CD4-positive, alpha-beta T cell treated with Interleukin-1 beta for 1 hour (primary cell): ENCODE results near the gene MLLT3.

ENCODE experiments used
- DNase-seq, 2 donors: peaks; one replicate each; pipeline ENCODE4 v3.0.0-alpha.2; 2020 to 2022

MLLT3 gene

DNA sequence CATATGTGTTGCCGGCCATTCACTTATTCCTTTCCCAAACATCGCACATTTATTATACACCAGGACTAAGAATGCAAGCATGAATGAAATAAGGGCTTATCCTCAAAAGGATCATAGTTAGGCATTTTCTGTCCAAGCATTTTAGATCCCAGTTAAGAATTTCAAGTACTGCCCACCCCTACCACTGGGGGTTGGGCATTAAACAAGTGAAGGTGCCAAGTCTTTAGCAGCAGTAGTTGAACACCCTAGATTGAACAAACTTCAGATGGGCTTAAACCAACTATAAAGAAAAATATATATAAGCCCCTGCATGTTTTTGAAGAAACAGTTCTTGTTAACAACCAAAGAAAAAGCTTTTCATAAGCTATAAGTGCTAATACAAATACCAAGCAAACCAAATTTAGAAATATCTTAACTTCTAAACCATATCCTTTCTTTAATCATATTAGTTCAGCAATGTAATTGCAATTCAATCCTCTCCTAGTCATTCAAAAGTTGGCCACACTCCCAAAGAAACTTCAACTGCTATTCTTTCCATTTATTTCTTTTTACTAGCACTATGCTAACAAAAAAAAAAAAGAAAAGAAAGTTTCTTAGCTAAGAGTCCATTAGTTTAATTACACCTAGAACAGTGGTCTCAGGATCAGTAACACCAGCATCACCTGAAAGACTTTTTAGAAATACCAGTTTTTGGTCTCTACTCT is 149.8 kb downstream of the MLLT3 start:
- DNase-seq: no peak

DNA sequence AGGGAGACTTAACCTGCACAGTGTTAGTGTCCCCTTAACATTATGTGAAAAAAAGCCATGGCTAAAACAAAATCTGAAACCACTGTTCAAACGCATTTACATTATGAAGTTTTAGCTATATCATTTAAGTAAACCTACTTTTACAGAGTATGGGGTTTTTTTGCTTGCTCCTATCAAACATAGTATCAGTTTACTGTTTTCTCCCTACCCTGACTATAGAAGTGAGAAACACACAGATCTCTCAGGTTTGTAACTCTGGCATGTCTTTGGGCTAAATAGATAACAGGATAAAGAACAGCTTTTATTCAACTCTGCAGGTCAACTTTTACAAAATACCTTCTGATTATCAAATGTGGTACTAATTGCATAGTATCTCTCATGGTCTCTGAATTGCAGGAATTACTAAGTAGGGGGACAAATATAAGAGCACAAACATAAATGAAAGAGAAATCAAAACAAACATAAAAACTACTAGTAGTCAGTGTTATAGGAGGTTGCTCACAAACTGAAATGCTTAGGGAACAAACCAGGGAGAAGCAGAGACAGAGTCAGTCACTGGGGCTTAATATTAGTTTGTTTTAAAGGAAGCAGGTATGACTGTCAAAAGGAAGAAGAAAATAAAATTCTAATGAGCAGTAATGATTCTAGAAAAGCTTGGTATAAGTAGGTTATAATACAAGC is 155.8 kb downstream of the MLLT3 start:
- DNase-seq: no peak

DNA sequence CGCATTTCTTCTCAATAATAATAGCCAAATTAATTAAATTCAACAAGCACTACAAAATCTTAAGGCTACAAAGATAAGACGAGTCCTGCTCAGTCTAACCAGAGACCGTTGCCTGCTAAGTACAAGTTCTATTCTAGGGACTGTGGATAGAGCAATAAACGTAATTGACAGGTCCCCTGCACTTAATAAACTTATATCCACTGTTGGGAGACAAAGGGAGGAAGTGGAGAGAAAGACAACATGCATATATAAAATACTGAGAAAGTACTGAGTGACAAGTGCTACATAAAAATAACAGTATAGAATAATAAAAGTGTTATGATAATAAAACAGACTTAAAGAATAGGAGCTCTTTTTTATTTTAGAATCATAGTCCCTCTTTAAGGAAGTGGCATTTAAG is 158.1 kb downstream of the MLLT3 start:
- DNase-seq: no peak

DNA sequence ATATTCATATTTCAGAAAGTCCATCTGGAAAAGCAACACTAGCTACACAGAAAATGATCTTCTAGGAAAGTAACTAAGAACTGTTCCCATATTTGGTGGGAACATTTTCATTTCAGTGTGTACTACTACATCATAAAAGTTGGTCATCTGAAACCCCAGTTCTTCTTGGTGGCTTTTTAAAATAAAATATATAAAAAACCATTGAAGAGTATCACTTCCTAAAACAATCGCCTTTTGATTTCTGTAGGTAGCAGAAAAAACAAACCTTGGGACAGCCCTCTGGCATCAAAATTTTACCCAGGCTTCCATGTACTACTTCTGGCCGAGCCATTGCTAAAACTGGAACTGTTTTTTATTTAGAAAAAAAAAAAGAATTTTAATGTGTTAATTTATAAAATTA is 158.5 kb downstream of the MLLT3 start:
- no peak for DNase-seq

DNA sequence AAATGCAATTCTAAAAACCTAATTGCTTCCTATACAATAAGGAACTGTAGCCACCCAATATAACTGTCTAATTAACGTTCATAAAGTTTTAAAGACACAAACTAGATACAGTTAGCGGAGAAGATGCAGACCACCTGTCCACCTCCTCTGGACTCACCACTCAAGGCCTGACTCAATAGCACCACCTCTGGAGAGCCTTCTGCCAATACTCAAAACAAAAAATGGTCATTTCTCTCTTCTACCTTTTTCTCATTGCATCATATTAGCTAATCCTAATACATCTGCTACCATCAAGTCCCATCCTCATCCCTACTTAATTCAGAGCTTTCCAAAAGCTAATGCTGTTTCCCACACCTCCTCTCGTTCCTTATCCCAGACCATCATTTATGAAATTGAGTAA is 159.9 kb downstream of the MLLT3 start:
- DNase-seq: no peak

DNA sequence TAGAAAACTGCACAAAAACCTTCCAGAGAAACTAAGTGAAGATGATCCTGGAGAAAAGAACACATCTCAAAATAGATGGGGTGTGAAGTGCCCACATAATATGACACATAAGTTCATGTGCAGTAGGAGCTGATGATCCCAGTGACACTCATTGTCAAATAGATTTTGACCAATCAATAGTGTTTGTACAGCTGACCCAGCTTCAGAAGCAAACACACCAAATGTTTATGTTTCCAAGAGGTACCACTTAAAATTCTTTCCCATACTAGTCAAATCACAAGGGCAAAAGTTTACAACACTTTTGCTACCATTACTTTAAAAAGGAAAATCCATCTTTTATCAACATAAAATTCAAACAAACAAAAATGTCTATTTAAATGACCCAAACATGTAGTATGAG is 175.0 kb downstream of the MLLT3 start:
- DNase-seq: no peak

DNA sequence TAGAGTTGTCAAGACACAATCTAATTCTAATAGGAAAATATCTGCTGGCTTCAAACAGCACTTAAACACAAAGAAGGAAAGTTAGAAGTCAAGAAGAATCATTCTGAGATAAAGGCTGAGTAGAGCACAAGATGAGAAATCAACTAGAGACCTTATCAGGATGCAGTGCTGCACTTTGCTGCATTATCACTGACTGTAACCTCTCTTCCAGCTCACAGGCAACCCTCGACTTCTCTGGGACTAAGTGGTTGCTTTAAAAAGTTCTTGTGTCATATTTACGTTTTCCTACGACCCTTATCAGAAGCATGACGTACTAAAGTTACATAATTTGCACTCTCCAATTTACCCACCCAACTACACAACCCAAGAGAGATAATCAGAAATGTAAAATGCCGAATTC is 176.1 kb downstream of the MLLT3 start:
- no peak for DNase-seq

DNA sequence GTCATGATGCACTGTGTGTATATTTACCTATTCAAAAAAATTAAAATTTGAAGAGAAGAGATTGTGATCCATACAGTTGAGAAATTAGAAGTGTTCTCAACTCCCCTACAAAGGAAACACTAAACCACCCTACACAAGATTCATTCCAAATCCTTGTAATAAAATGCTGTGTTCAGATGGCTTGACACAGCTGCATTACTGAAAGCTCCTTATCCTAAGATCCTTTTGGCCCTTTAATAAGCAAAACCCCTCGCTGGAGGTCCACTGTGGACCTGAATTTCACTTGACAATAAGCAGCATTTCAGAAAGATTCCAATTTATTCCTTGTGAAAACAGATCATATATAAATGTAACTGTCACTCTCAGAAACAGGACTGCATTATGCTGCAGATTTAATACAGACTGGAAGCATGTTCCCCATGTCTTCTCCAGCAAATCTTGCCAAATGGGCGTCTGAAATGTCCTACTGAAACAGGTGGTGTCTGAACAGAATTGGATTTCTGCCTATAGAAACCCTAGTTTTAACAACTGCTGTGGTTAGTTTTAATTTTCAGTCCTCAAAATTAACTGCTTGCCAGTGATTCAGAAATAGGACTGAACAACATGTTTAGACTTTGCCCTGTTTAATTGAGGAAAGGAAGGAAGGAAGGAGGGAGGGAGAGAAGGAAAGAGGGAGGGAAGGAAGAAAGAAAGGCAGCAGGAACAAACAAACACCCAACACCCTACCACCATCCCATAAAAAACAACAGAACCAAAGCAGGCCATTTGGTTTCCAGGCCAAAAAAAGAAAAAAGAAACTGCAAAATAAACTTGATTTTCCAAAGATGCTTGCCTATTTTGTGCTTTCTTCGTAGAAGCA is 179.6 kb downstream of the MLLT3 start:
- DNase-seq: no peak

DNA sequence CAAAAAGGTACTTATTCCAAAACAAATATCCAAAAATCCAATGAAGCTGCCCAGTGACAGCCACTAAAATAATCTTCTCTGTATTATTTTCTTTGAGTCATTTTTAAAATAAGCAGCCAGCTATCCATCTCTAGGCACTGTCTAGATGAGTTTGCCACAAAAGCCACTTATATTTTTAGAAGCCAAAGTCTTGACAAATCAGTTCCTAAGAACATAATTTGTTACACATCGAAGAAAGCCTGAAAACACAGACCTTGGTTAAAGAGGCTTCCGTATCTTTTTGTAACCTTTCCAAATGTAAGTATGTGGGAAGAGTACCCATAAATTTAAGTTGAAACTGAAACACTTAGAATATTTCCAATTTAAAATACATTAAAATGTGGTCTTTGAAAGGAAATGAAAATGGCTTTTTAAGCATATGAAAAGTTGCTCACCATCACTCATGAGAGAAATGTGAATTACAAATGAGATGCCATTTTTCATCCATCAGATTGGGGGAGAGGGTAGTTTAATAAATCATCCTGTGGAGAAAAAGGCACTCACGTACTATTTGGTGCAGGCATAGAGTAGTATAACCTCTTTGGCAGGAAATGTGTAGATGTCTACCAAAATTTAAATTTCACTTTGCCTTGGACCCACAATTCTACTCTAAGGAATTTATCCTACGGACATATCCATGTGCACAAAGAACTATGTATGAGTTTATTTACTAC is 180.4 kb downstream of the MLLT3 start:
- no peak for DNase-seq

DNA sequence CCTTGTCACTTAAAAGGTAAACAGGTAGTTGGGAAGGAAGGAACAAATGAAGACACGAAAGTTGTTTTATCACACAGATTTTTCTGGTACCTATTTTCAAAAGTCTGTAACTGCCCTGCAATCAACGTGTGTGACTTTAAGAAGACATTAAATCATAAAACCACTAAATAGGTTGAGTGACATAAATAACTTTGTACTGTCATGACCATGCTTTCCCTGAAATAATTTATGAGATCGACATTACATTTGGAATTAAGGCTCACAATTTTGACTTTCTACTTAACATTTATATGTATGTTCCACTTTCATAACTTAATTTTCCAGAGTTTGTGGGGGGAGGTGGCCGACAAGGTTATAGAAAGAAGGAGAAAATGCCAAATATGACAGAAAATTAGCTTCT is 181.1 kb downstream of the MLLT3 start:
- DNase-seq: no peak

DNA sequence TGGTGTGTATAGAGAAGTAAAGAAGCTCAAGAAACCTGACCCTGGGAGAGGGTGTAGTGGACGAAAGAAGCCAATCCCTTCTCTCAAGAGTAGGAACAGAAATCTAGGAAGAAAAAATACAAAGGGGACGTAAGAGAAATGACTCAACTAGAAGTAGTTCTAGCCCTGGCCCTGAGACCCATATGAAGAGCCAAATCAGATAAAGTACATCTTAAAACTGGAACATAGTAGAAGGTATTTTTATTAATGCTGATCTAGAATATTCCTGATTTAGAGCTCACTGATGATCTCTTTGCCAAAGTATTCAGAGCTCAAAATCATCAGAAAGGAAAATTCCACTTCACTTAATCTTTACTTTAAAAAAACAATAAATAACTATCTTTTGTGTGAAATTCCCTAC is 184.8 kb downstream of the MLLT3 start:
- no peak for DNase-seq

DNA sequence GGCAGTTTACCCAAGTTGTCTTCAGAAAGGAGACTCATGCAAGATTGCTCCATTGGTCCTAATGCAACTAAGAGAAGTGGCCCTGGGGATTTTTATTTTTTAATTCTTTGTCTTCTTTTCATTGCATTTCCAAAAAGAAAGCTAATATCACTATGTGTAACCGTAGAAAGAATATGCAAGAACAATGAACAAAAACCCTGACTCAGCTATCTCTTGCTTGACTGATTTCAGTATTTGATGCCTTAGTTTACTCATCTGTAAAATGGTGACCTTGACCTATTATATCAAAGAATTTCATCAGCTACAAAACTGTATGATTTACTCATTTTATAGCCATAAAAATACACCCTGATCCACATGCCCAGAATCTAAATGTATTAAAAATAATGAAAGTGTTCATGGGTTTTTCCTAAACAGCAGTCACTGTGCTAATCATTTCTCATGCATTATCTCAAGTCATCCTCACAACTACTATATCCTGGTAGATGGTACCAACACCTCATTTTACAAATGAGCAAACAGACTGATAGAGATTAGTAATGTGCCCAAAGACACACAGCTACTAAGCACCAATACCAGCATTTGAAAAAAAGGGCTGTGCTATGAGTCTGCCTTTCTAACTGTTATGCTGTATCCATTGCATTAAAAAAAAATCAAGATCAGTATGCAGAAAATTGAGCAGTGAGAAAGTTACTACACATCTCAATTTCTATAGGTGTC is 185.7 kb downstream of the MLLT3 start:
- no peak for DNase-seq

DNA sequence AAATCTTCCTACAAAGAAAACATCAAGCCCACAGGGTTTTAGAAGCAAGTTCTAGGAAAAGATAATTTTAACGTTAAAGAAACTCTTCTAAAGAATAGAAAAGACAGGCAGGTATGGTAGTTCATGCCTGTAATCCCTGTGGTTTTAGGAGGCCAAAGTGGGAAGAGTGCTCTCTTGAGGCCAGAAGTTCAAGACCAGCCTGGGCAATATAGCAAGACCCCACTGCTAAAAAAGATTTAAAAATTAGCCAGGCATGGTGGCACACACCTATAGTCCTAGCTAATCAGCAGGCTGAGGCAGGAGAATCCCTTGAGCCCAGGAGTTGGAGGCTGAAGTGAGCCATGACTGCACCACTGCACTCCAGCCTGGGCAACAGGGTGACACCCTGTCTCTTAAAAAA is 193.3 kb downstream of the MLLT3 start:
- no peak for DNase-seq

DNA sequence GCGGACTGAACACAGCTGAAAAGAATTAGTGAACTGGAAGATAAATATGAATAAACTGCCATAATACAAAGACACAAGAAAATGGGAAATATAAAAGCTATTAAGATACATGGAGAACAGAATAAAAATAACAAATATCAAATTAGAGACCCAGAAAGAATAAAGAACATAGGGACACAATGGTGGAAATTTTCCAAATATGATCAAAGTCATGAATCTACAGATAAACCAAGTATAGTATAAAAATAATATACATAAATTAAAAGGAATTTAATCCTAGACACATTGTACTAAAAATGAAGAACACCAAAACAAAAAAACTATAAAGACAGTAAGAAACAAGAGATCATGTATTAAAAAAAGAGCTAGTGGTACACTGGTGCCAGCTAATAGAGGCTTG is 194.9 kb downstream of the MLLT3 start:
- no peak for DNase-seq

DNA sequence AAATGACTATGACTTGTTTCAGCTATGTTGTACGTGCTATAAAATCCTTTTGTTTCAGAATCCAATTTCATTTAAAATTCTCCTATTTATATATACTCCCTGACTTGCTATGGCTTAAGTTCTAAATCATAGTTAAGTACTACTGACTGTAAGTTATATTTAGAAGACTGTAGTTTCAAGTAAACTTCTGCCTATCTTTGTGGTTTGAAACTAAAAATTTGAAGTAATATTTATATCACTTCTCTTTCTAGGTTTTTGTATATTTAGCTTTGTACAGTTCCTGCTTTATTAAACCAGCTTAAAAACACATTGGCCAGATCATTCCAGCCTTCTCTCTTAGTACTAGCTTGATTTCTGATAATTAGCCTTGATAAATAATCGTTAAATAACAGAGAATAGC is 196.3 kb downstream of the MLLT3 start:
- no peak for DNase-seq

DNA sequence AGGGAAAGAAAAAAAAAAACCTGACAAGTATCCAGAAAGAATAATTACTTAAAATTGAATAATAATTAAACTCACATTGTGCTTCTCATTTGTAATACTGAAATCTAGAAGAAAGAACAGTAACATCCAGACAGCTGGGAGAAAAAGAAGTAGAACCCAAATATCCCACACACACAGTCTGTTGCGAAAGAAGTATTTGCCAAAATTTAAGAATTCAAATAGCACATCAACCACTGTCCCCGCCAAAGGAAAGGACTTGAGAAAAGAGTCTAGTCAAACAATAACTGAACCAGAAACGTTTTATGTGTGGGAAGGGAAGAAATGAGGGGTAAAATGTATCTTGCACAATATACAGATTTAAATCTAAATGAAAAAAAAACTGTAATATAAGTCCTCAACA is 202.8 kb downstream of the MLLT3 start:
- DNase-seq: no peak

DNA sequence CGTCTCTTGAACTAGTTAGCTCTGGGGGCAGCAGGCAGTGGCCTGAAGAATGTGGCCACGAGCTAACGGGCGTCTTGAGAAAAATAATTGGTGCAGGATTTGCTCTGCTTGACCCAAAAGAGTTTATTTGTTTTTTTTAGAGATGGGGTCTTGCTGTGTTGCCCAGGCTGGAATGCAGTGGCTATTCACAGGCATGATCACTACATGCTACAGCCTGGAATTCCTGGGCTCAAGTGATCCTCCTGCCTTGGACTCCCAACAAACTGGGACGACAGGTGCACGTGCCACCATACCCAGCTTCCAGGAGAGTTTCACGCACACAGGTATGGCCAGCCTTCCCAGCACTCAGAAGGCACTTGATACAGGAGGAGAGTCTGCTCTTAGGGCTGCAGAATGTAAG is 203.8 kb downstream of the MLLT3 start:
- DNase-seq: no peak

DNA sequence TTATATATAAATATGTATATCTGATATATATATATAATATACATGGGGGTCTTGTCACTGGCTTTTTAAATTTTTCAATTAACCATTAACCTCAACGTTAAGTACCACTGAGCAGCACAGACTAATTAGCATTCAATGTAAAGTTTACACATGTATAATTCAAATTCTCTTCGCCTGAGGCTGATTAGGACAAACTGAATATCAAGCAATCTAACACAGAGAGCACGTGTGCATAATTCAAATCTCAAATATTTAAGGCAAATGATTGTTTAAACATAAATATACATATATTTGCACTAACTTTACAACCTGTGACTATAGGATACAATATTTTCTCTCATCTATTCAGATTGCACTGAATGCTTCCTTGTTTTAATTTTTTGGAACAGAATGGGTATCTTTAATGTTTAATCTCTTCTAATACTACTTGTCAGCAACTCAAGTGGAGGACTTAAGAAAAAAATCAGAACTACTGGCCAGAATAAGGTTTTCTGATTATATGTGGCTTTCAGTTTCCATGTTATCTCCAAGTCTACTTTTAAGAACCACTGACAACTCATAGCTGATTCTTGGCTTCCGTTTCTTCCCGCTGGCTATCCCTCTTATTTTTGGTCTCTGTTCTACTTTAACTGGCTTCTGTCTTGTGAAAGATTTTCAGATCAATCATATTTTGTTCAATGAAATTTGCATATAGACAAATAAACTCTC is 204.8 kb downstream of the MLLT3 start:
- no peak for DNase-seq

DNA sequence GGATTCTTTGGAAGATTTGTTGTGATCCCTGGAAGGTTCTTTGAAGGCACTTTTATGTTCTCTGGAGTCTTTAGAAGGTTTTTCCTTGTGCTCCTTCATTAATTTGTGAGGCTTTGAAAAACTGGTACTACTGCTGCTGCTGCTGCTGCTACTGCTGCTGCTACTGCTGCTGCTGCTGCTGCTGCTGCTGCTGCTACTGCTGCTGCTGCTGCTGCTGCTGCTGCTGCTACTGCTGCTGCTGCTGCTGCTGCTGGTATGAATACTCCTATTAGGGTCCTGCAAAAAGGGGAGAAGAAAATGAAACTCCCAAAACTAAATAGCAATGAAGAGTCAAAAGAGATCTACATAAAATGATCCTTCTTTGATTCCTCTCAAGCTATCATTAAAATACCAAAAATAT is 208.1 kb downstream of the MLLT3 start:
- DNase-seq: no peak

DNA sequence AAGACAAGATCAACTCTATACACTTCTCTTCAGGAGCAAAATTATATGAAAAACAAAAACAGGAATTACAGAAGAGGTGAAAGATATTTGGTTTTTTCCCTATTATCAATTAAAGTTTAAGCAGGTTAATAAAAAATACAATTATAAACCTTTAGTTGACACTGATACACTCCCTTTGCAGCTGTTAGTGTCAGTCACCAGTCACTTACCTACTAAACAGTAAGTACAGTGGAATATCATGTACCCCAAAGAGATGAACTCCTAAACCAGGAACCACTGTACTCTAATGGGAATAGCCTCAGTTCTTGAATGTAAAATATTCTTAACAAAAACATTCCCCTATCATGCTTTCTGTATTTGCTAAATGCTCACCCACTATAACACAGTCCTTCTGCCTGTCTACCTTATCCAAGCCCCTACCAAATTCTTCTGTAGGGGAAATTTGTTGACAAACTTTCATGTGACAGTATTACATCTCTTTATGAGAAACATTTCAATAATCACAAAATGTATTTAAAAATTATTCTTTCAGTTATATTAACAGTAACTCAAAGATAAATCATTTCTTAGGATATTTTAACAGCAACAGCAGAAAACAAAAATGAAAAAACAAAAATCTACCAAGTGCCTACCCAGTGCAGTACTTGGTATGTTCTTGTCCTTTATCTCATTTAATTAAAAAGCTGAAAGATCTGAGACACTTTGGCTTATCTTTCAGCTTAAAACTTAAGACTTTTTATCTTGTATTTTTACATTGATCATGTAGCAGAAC is 212.8 kb downstream of the MLLT3 start:
- DNase-seq: no peak

DNA sequence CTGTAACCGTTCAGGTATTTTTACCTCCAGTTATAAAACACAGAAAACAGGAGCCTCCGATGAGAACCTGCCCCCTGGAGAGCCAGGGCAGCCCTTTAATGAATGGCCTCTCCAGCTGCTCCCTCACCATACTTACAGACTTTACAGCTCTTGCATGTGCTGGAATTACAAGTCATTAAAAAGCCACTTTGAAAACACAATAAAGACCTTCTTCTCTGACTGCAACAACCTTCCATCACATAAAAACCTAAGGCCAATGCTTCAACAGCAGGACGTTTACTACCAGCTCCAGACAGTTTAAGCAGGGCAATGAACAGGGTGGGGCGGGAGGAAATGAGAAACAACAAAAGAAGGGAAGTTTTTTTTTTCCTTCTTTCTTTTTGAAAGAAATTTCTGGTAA is 213.8 kb downstream of the MLLT3 start:
- no peak for DNase-seq
